NT2/D1 (cell line): Measurements from ENCODE around the gene AP3D1.

Experiments used
- SUZ12 ChIP-seq: IDR thresholded peaks from 2 replicates; pipeline ENCODE4 v1.6.1; 2011; ENCODE audit not compliant: insufficient read length, insufficient read depth; ENCODE audit errors: extremely low read depth
- YY1 ChIP-seq: IDR thresholded peaks from 2 replicates; pipeline ENCODE4 v1.6.1; 2011; ENCODE audit not compliant: insufficient read length, insufficient read depth

GRCh38 chr19:2057484-2058469, 93.6 kb downstream of the AP3D1 start:
- TF ChIP-seq SUZ12 (no peak), YY1 (no peak)
